IMR-90 (cell line): Measurements from ENCODE around the gene UBAC1. TPM values are rescaled to one million over a fixed set of nuclear protein-coding genes. Genes with fewer than 3 reads are reported as not detected.

ENCODE experiments used
- ATAC-seq: fragments of 200-7000 bp; cut with Tn5 transposase; 2 replicates; pipeline ENCODE4 v1.9.1; 2020; ENCODE audit warnings: low read depth, mild to moderate bottlenecking, moderate library complexity
- BruUV-seq: library from RNA; stranded (reverse); fragments of 400-500 nt; replicated peaks from 2 replicates; lab custom pipeline; 2021; lab: Mats Ljungman, UMichigan
- CTCF ChIA-PET: fragments of 300-600 bp; formaldehyde crosslinking; extraction: SDS; loops from one replicate; lab custom pipeline; 2021; ENCODE audit warnings: antibody characterized with exemption; lab: Yijun Ruan, JAX
- POLR2A ChIA-PET: fragments of 300-600 bp; sonication (Branson Sonifier 250); formaldehyde crosslinking; loops from one replicate; lab custom pipeline; 2022; ENCODE audit warnings: antibody characterized with exemption; ENCODE audit not compliant: unreplicated experiment; lab: Charles Lee
- DNase-seq: peaks from one replicate; pipeline ENCODE4 v3.0.0; 2013
- H2AFZ ChIP-seq: replicated peaks from 2 replicates; pipeline ENCODE3; 2013; ENCODE audit warnings: low read length, mild to moderate bottlenecking; ENCODE audit not compliant: poor library complexity
- H2AK5ac ChIP-seq: 2 replicates; pipeline ENCODE4 v1.6.1; 2013; ENCODE audit warnings: low read depth, low read length, inconsistent platforms
- H2AK9ac ChIP-seq: replicated peaks from 2 replicates; pipeline ENCODE3; 2013; ENCODE audit warnings: mild to moderate bottlenecking, low read depth, low read length, moderate library complexity; ENCODE audit not compliant: poor library complexity
- H2BK120ac ChIP-seq: 2 replicates; pipeline ENCODE4 v1.6.1; 2013; ENCODE audit warnings: low read depth, low read length, inconsistent platforms
- H2BK15ac ChIP-seq: 3 replicates; pipeline ENCODE4 v1.6.1; 2013; ENCODE audit warnings: low read depth, low read length, inconsistent platforms
- H2BK20ac ChIP-seq: 2 replicates; pipeline ENCODE4 v1.6.1; 2013; ENCODE audit warnings: low read depth, mild to moderate bottlenecking, inconsistent platforms, low read length, moderate library complexity
- H2BK5ac ChIP-seq: 2 replicates; pipeline ENCODE4 v1.6.1; 2013; ENCODE audit warnings: mild to moderate bottlenecking, low read depth, low read length, inconsistent platforms; ENCODE audit not compliant: poor library complexity, severe bottlenecking
- H3K14ac ChIP-seq: replicated peaks from 2 replicates; pipeline ENCODE4 v1.6.1; 2013; ENCODE audit warnings: low read depth, low read length, inconsistent platforms
- H3K18ac ChIP-seq: 2 replicates; pipeline ENCODE4 v1.6.1; 2013; ENCODE audit warnings: low read depth, low read length, control low read depth
- H3K23ac ChIP-seq: 2 replicates; pipeline ENCODE4 v1.6.1; 2013; ENCODE audit warnings: low read depth, low read length, inconsistent platforms
- H3K27ac ChIP-seq: 2 replicates; pipeline ENCODE4 v1.5.1; 2013; ENCODE audit warnings: mild to moderate bottlenecking, control low read depth, low read length; ENCODE audit not compliant: insufficient read depth
- H3K27me3 ChIP-seq: 2 replicates; pipeline ENCODE4 v1.6.1; 2013; ENCODE audit warnings: low read length; ENCODE audit not compliant: control insufficient read depth, insufficient read depth
- H3K36me3 ChIP-seq: 2 replicates; pipeline ENCODE4 v1.6.1; 2013; ENCODE audit warnings: low read length, mixed read lengths; ENCODE audit not compliant: control insufficient read depth, insufficient read depth
- H3K4ac ChIP-seq: 2 replicates; pipeline ENCODE4 v1.6.1; 2013; ENCODE audit warnings: low read depth, low read length, inconsistent platforms
- H3K4me1 ChIP-seq: 2 replicates; pipeline ENCODE4 v1.6.1; 2013; ENCODE audit warnings: low read length, mixed read lengths; ENCODE audit not compliant: control insufficient read depth, insufficient read depth
- H3K4me2 ChIP-seq: 2 replicates; pipeline ENCODE4 v1.6.1; 2013; ENCODE audit warnings: low read depth, mild to moderate bottlenecking, control low read depth, low read length, moderate library complexity
- H3K4me3 ChIP-seq: 2 replicates; pipeline ENCODE4 v1.5.1; 2013; ENCODE audit warnings: low read depth, mild to moderate bottlenecking, control low read depth, low read length, moderate library complexity; ENCODE audit not compliant: insufficient read depth
- H3K56ac ChIP-seq: 2 replicates; pipeline ENCODE4 v1.6.1; 2013; ENCODE audit warnings: low read length, inconsistent platforms; ENCODE audit not compliant: insufficient read depth; ENCODE audit errors: extremely low read depth
- H3K79me1 ChIP-seq, 2 experiments: 2 replicates each; pipeline ENCODE4 v1.6.1; 2013; ENCODE audit warnings: low read length in 2 of 2, inconsistent platforms in 1 of 2, low read depth in 1 of 2
- H3K9ac ChIP-seq: 2 replicates; pipeline ENCODE4 v1.6.1; 2013; ENCODE audit warnings: low read depth, low read length, control low read depth
- H3K9me1 ChIP-seq: 2 replicates; pipeline ENCODE4 v1.6.1; 2013; ENCODE audit warnings: low read length, inconsistent platforms; ENCODE audit not compliant: insufficient read depth
- H3K9me3 ChIP-seq: 2 replicates; pipeline ENCODE4 v1.6.1; 2013; ENCODE audit warnings: low read length; ENCODE audit not compliant: control insufficient read depth, insufficient read depth
- H4K20me1 ChIP-seq: 2 replicates; pipeline ENCODE4 v1.6.1; 2013; ENCODE audit warnings: low read length, inconsistent platforms; ENCODE audit not compliant: insufficient read depth
- H4K5ac ChIP-seq: 2 replicates; pipeline ENCODE4 v1.6.1; 2013; ENCODE audit warnings: mild to moderate bottlenecking, low read depth, low read length, control low read depth
- H4K8ac ChIP-seq, 2 experiments: 2 replicates each; pipeline ENCODE4 v1.6.1; 2013; ENCODE audit warnings: low read depth in 2 of 2, low read length in 2 of 2, control low read depth in 1 of 2, inconsistent platforms in 1 of 2
- H4K91ac ChIP-seq: 2 replicates; pipeline ENCODE4 v1.6.1; 2013; ENCODE audit warnings: low read depth, low read length, inconsistent platforms; ENCODE audit not compliant: insufficient read depth
- CHD1 ChIP-seq: IDR thresholded peaks from 2 replicates; pipeline ENCODE4 v1.6.1; 2012; ENCODE audit warnings: low read depth, low read length, improper control_type of control experiment
- FOS ChIP-seq: fragments of 150-350 bp; IDR thresholded peaks from 2 replicates; pipeline ENCODE4 v1.6.1; 2016; ENCODE audit warnings: low read depth, low read length
- RAD21 ChIP-seq: IDR thresholded peaks from 2 replicates; pipeline ENCODE4 v1.6.1; 2012; ENCODE audit warnings: low read length, improper control_type of control experiment
- WGBS, 2 experiments: methylation state at CpG; one replicate each; pipeline versions ENCODE4 v1.1.5 to v1.1.7; 2013; ENCODE audit warnings: missing lambda C conversion rate in 2 of 2; ENCODE audit not compliant: insufficient read length in 1 of 2; ENCODE audit errors: extremely low coverage in 2 of 2; 5-methylcytosine and 5-hydroxymethylcytosine counted together
- dilution Hi-C: fragments of 300-500 bp; cut with HindIII; formaldehyde crosslinking; loops from one replicate; pipeline ENCODE4 v1.14.3; 2018; ENCODE audit warnings: low sequenced_read_pairs; ENCODE audit not compliant: unreplicated experiment
- in situ Hi-C: fragments of 300-500 bp; cut with MboI; formaldehyde crosslinking; loops from 3 replicates; pipeline ENCODE4 v1.14.3; 2019; ENCODE audit warnings: low sequenced_read_pairs, inconsistent platforms, mixed read lengths
- intact Hi-C: fragments of 100-400 bp; cut with micrococcal nuclease; formaldehyde crosslinking; loops from 2 replicates; pipeline ENCODE4 v1.10.0; 2022
- polyA plus RNA-seq, 3 experiments: library from polyadenylated mRNA; depleted of rRNA; stranded (reverse); fragments of >200 nt; gene quantifications; 2 replicates each; pipeline ENCODE4 v1.2.3, GENCODE V29; 2012; ENCODE audit warnings: low replicate concordance in 1 of 3
- total RNA-seq: library from RNA; depleted of rRNA; stranded (reverse); fragments of >200 nt; gene quantifications from 2 replicates; pipeline ENCODE4 v1.2.3, GENCODE V29; 2012
- TF ChIP-seq, protein P1 (sequence below): fragments of 150-350 bp; IDR thresholded peaks from 2 replicates; pipeline ENCODE4 v1.6.1; 2016; ENCODE audit warnings: low read depth, mild to moderate bottlenecking, low read length, moderate library complexity, borderline replicate concordance

The UBAC1 gene
- total and polyA plus RNA-seq, 2 of the 4 experiments (the other 2 are of a cell fraction): 25.3 to 33.9 TPM

DNA sequence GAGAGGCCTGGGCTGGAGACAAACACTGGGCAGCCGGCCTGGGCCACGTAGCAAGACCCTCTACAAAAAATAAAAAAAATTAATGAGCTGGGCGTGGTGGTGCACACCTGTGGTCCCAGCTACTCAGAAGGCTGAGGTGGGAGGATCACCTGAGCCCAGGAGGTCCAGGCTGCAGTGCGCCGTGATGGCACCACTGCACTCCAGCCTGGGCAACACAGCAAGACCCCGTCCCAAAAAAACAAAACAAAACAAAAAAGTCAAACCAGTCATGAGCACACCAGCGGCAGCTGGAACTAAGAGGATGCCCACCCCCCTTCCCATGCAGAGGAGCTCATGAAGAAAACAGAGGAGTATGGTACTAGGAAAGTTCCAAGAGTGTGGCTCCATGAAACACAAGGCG, 2.2 kb upstream of the UBAC1 start:
- H3K79me1 ChIP-seq: peaks cover 19 to 26% of the 10 kb centered on the region in 2 experiments
- TF ChIP-seq, protein P1, sequence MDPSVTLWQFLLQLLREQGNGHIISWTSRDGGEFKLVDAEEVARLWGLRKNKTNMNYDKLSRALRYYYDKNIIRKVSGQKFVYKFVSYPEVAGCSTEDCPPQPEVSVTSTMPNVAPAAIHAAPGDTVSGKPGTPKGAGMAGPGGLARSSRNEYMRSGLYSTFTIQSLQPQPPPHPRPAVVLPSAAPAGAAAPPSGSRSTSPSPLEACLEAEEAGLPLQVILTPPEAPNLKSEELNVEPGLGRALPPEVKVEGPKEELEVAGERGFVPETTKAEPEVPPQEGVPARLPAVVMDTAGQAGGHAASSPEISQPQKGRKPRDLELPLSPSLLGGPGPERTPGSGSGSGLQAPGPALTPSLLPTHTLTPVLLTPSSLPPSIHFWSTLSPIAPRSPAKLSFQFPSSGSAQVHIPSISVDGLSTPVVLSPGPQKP: no peak
- TF ChIP-seq CHD1 (no peak), RAD21 (no peak), FOS (no peak)
- no peak overlapping the region for H3K18ac ChIP-seq
- H2BK20ac ChIP-seq: no peak overlapping the region
- no peak overlapping the region for H3K23ac ChIP-seq
- dilution Hi-C loops (no loop called here), in situ Hi-C loops (loop anchor here (5.0 kb wide), 1 partner anchor 159 kb away; no protein-coding TSS in a partner anchor), intact Hi-C loops (loop anchor here (5.0 kb wide), 1 partner anchor 261 kb away; the partner anchor contains the start of gene KCNT1)
- POLR2A ChIA-PET: no interaction called here
- BruUV-seq: no TSS peak
- no peaks in the 10 kb centered on the region; the same call in 1 of the 2 replicates for H3K27me3 ChIP-seq
- H3K9me3 ChIP-seq: no peaks in the 10 kb centered on the region
- H3K27ac ChIP-seq: no peak overlapping the region
- H2BK120ac ChIP-seq: no peak overlapping the region
- no peak overlapping the region for H2BK5ac ChIP-seq
- no peak overlapping the region for H3K4me2 ChIP-seq
- H2AFZ ChIP-seq: no peak overlapping the region
- no peak overlapping the region for H4K5ac ChIP-seq
- no peak overlapping the region for H3K14ac ChIP-seq
- H3K9me1 ChIP-seq: peaks cover 3% of the 10 kb centered on the region; the same call in 1 of the 2 replicates
- H4K20me1 ChIP-seq: peaks cover 19% of the 10 kb centered on the region
- H3K4ac ChIP-seq: no peak overlapping the region
- no peak overlapping the region for H2AK5ac ChIP-seq
- no peak overlapping the region for H3K56ac ChIP-seq
- H3K36me3 ChIP-seq: no peaks in the 10 kb centered on the region
- no peak overlapping the region for H2AK9ac ChIP-seq
- no peak overlapping the region for H3K4me3 ChIP-seq
- ATAC-seq (no peak), DNase-seq (no peak)
- no peaks in the 10 kb centered on the region; the same call in none of the 2 replicates for H3K4me1 ChIP-seq
- no peak overlapping the region for H3K9ac ChIP-seq
- H4K91ac ChIP-seq: no peak overlapping the region
- no peak overlapping the region for H4K8ac ChIP-seq
- no CpG with 5 or more reads among the region's 8 CpGs for WGBS, 2 experiments
- CTCF ChIA-PET: interaction anchor here (1.3 kb wide), 1 partner anchor 159 kb away, joined by 4 read pairs; no protein-coding TSS in a partner anchor
- H2BK15ac ChIP-seq: no peak overlapping the region
